Loucy (cell line): ENCODE data around the gene ST3GAL3.

Experiments
- EZH2phosphoT487 ChIP-seq: fragments of 200-600 bp; IDR thresholded peaks from 2 replicates; pipeline ENCODE4 v1.6.1; 2018; ENCODE audit warnings: antibody characterized with exemption, mild to moderate bottlenecking, moderate library complexity, borderline replicate concordance
- TF ChIP-seq, protein P1 (sequence below): fragments of 200-600 bp; sonication (generic); conservative IDR thresholded peaks from 2 replicates; pipeline ENCODE4 v1.5.1; 2014; ENCODE audit warnings: mild to moderate bottlenecking, antibody characterized with exemption, low read length

DNA sequence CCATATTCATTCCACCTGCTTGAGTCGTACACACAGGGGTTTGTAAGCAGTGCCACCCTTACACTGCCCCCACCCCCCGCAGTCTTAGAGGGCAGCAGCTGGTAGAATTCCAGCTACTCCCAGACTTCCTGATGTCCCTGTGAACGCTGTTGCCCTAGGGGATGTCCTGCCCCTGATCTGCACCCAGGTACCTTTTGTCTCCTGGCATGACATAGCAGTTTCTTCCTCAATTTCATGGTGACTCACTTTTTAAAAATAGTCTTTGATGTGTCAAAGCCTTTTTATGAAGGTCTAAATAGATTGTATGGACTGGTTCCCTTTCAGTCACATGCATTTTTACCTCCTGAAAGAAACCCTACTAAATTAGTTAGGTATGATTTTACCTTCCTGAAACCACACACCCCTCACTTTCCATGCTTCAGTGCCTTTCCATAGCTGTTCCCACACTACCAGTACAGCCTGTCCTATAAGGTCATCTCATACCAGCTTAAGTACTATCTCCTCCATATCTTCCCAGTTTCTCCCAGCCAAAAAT, 76.4 kb downstream of the ST3GAL3 start:
- TF ChIP-seq, protein P1, sequence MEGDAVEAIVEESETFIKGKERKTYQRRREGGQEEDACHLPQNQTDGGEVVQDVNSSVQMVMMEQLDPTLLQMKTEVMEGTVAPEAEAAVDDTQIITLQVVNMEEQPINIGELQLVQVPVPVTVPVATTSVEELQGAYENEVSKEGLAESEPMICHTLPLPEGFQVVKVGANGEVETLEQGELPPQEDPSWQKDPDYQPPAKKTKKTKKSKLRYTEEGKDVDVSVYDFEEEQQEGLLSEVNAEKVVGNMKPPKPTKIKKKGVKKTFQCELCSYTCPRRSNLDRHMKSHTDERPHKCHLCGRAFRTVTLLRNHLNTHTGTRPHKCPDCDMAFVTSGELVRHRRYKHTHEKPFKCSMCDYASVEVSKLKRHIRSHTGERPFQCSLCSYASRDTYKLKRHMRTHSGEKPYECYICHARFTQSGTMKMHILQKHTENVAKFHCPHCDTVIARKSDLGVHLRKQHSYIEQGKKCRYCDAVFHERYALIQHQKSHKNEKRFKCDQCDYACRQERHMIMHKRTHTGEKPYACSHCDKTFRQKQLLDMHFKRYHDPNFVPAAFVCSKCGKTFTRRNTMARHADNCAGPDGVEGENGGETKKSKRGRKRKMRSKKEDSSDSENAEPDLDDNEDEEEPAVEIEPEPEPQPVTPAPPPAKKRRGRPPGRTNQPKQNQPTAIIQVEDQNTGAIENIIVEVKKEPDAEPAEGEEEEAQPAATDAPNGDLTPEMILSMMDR: no peak
- no peak for TF ChIP-seq EZH2phosphoT487
